Motor neuron (in vitro differentiated cells): Measurements from ENCODE around the gene AUTS2. TPM values are rescaled to one million over a fixed set of nuclear protein-coding genes. Genes with fewer than 3 reads are reported as not detected.
"Not testable (repeated sequence)": the region's sequence is repeated elsewhere in the genome, so short reads cannot be mapped to it uniquely, and the experiment has no call there.

Experiments used
- ATAC-seq, 8 experiments: fragments of 200-7000 bp; cut with Tn5 transposase; replicated peaks in 6 of 8; 2 replicates each; pipeline ENCODE4 v1.8.0; 2021; ENCODE audit warnings: mild to moderate bottlenecking in 8 of 8, moderate library complexity in 8 of 8
- H3K27ac ChIP-seq, 2 donors: fragments of 250-450 bp; sonication (Bioruptor Pico); 2 replicates each; pipeline ENCODE4 v1.9.0; 2021; ENCODE audit warnings: antibody characterized with exemption in 2 of 2, mild to moderate bottlenecking in 2 of 2, moderate library complexity in 1 of 2
- H3K4me1 ChIP-seq, 2 donors: fragments of 250-450 bp; sonication (Bioruptor Pico); replicated peaks in 1 of 2; 2 replicates each; pipeline ENCODE4 v1.6.1; 2021; ENCODE audit warnings: antibody characterized with exemption in 2 of 2, mild to moderate bottlenecking in 2 of 2, moderate library complexity in 1 of 2
- H3K4me3 ChIP-seq, 5 donors: fragments of 250-450 bp; sonication (Bioruptor Pico); 2 replicates each; pipeline ENCODE4 v1.9.0; 2021; ENCODE audit warnings: antibody characterized with exemption in 5 of 5, mild to moderate bottlenecking in 5 of 5, moderate library complexity in 4 of 5
- WGBS, 10 experiments: fragments of 450-650 bp; shearing (Covaris generic); methylation state at CpG; one replicate each; pipeline ENCODE4 v1.0.0; 2022; 5-methylcytosine and 5-hydroxymethylcytosine counted together
- in situ Hi-C, 9 experiments: fragments of 400-800 bp; cut with MboI; loops; one replicate each; pipeline ENCODE4 v1.15.0; 2021; ENCODE audit warnings: low sequenced_read_pairs in 9 of 9, low pct_unique_long_range_greater_than_20kb in 2 of 9; ENCODE audit not compliant: unreplicated experiment in 9 of 9
- total RNA-seq, 8 experiments: library from RNA; unstranded; fragments of 300-600 nt; gene quantifications; 2 replicates each; pipeline versions ENCODE4 v1.2.3 to v1.2.4, GENCODE V29; 2022

Gene AUTS2
- total RNA-seq, 8 experiments from 2014 or later = 0.49 to 68.6 (median 32.2) TPM

GRCh38 chr7:70243443-70243842 lies 645.2 kb downstream of the AUTS2 start:
- in situ Hi-C loops = no loop called here
- WGBS, 10 experiments = 64 to 100% (median 98%) methylated on average over 1 to 2 of the region's 2 CpGs; no CpG with 5 or more reads in 2 of the 10 experiments
- no peak for ATAC-seq
- H3K4me3 ChIP-seq = no peak overlapping the region
- H3K4me1 ChIP-seq = peaks cover 15 to 25% of the 10 kb centered on the region in 2 donors
- H3K27ac ChIP-seq = no peak overlapping the region

GRCh38 chr7:70257921-70258320 lies 659.6 kb downstream of the AUTS2 start:
- Histone ChIP-seq H3K4me3 (no peak overlapping the region), H3K27ac (no peak overlapping the region), H3K4me1 (peaks cover 0 to 3% of the 10 kb centered on the region in 2 donors)
- in situ Hi-C loops = no loop called here
- no peak for ATAC-seq
- WGBS, 10 experiments = 74 to 100% (median 90%) methylated on average over 2 to 4 of the region's 4 CpGs; no CpG with 5 or more reads in 3 of the 10 experiments

- 0 to 100% (median 86%) methylated on average over 1 of the region's 1 CpG; no CpG with 5 or more reads in 3 of the 10 experiments for WGBS, 10 experiments
- no peak for ATAC-seq
- in situ Hi-C loops = no loop called here
Measured at GRCh38 chr7:70259502-70259901, 661.2 kb downstream of the AUTS2 start.

GRCh38 chr7:70263471-70264255 lies 665.4 kb downstream of the AUTS2 start:
- ATAC-seq = no peak
- in situ Hi-C loops = no loop called here
- Histone ChIP-seq H3K4me3 (no peak overlapping the region), H3K27ac (no peak overlapping the region), H3K4me1 (peaks cover 10 to 24% of the 10 kb centered on the region in 2 donors)
- 53 to 94% (median 86%) methylated on average over 2 to 7 of the region's 7 CpGs for WGBS, 10 experiments

More at GRCh38 chr7:70259502-70259901, 661.2 kb downstream of the AUTS2 start:
- Histone ChIP-seq H3K27ac (no peak overlapping the region), H3K4me1 (peaks cover 0 to 3% of the 10 kb centered on the region in 2 donors), H3K4me3 (no peak overlapping the region)

- WGBS, 10 experiments = 25 to 96% (median 76%) methylated on average over 1 to 2 of the region's 2 CpGs; no CpG with 5 or more reads in 4 of the 10 experiments
- H3K27ac ChIP-seq = no peak overlapping the region
- in situ Hi-C loops = no loop called here
- H3K4me1 ChIP-seq = peaks cover 13 to 33% of the 10 kb centered on the region in 2 donors
- no peak overlapping the region for H3K4me3 ChIP-seq
- ATAC-seq = no peak
Measured at GRCh38 chr7:70266186-70266585, 667.9 kb downstream of the AUTS2 start.

GRCh38 chr7:70267381-70268120 lies 669.3 kb downstream of the AUTS2 start:
- peak in 5 of 8 experiments; percentile 12 to 45 (median 41) for ATAC-seq
- Histone ChIP-seq H3K4me1 (peaks cover 18 to 43% of the 10 kb centered on the region in 2 donors), H3K27ac (peak overlapping the region in 1 of 2 donors; percentile 43), H3K4me3 (no peak overlapping the region)
- in situ Hi-C loops = no loop called here
- 17 to 100% (median 32%) methylated on average over 1 to 4 of the region's 5 CpGs; no CpG with 5 or more reads in 1 of the 10 experiments for WGBS, 10 experiments

- peaks cover 18 to 48% of the 10 kb centered on the region in 2 donors for H3K4me1 ChIP-seq
- H3K4me3 ChIP-seq = no peak overlapping the region
- in situ Hi-C loops = no loop called here
- H3K27ac ChIP-seq = peak overlapping the region in 1 of 2 donors; percentile 43
- 29 to 100% (median 56%) methylated on average over 1 to 2 of the region's 2 CpGs; no CpG with 5 or more reads in 2 of the 10 experiments for WGBS, 10 experiments
- ATAC-seq = no peak
Measured at GRCh38 chr7:70268179-70268578, 669.9 kb downstream of the AUTS2 start.

- Histone ChIP-seq H3K4me3 (no peak overlapping the region), H3K4me1 (peaks cover 18 to 48% of the 10 kb centered on the region in 2 donors), H3K27ac (no peak overlapping the region)
- in situ Hi-C loops = no loop called here
- WGBS, 10 experiments = 80 to 100% (median 100%) methylated on average over 1 of the region's 1 CpG; no CpG with 5 or more reads in 6 of the 10 experiments
- no peak for ATAC-seq
Measured at GRCh38 chr7:70270149-70270548, 671.9 kb downstream of the AUTS2 start.

- 22 to 86% (median 50%) methylated on average over 1 to 8 of the region's 8 CpGs; no CpG with 5 or more reads in 1 of the 10 experiments for WGBS, 10 experiments
- no peak overlapping the region for H3K4me3 ChIP-seq
- ATAC-seq = peak in 5 of 8 experiments; percentile 91 to 95 (median 92)
- H3K4me1 ChIP-seq = peaks cover 18 to 42% of the 10 kb centered on the region in 2 donors
- no peak overlapping the region for H3K27ac ChIP-seq
- in situ Hi-C loops = no loop called here
Measured at GRCh38 chr7:70271617-70272081, 673.4 kb downstream of the AUTS2 start.

GRCh38 chr7:70275570-70275969 lies 677.3 kb downstream of the AUTS2 start:
- H3K4me3 ChIP-seq, in situ Hi-C loops, H3K27ac ChIP-seq, ATAC-seq: not testable (repeated sequence)
- peaks cover 8 to 22% of the 10 kb centered on the region in 2 donors for H3K4me1 ChIP-seq
- WGBS, 10 experiments = 71 to 100% (median 100%) methylated on average over 1 to 3 of the region's 3 CpGs

GRCh38 chr7:70285187-70285586 lies 686.9 kb downstream of the AUTS2 start:
- ATAC-seq = peak in 4 of 8 experiments; percentile 27 to 98 (median 66)
- Histone ChIP-seq H3K27ac (no peak overlapping the region), H3K4me3 (no peak overlapping the region), H3K4me1 (peaks cover 5% of the 10 kb centered on the region in 2 donors)
- 43 to 100% (median 88%) methylated on average over 1 of the region's 1 CpG; no CpG with 5 or more reads in 2 of the 10 experiments for WGBS, 10 experiments
- in situ Hi-C loops = no loop called here

- no peak for ATAC-seq
- peaks cover 5% of the 10 kb centered on the region in 2 donors for H3K4me1 ChIP-seq
- no peak overlapping the region for H3K27ac ChIP-seq
- WGBS, 10 experiments = 50 to 100% (median 90%) methylated on average over 1 to 3 of the region's 3 CpGs; no CpG with 5 or more reads in 3 of the 10 experiments
- in situ Hi-C loops = no loop called here
- H3K4me3 ChIP-seq = no peak overlapping the region
Measured at GRCh38 chr7:70285854-70286253, 687.6 kb downstream of the AUTS2 start.
